BLaER1 treated with 17β-estradiol and CSF1 and Interleukin-3, amounts not matched to agents 10 nM and 100 nM (cell line): ENCODE measurements around the gene CYB5B.

Experiments used
- H3K27ac ChIP-seq, 11 experiments: shearing (Covaris generic); formaldehyde crosslinking; 2 replicates each; pipeline ENCODE4 v1.8.1; 2022
- H3K27me3 ChIP-seq, 11 experiments: shearing (Covaris generic); formaldehyde crosslinking; 2 replicates each; pipeline ENCODE4 v1.8.1; 2022
- H3K36me3 ChIP-seq, 11 experiments: shearing (Covaris generic); formaldehyde crosslinking; 2 replicates each; pipeline ENCODE4 v1.8.1; 2022
- H3K4me1 ChIP-seq, 10 experiments: shearing (Covaris generic); formaldehyde crosslinking; 2 replicates each; pipeline ENCODE4 v1.8.1; 2022
- H3K4me2 ChIP-seq, 11 experiments: shearing (Covaris generic); formaldehyde crosslinking; 2 replicates each; pipeline ENCODE4 v1.8.1; 2022
- H3K4me3 ChIP-seq, 10 experiments: shearing (Covaris generic); formaldehyde crosslinking; 2 replicates each; pipeline ENCODE4 v1.8.1; 2022
- H3K9ac ChIP-seq, 11 experiments: shearing (Covaris generic); formaldehyde crosslinking; 2 replicates each; pipeline ENCODE4 v1.8.1; 2022
- H3K9me3 ChIP-seq, 11 experiments: shearing (Covaris generic); formaldehyde crosslinking; replicated peaks in 1 of 11; 2 replicates each; pipeline ENCODE4 v1.8.1; 2022
- H4K20me1 ChIP-seq, 11 experiments: shearing (Covaris generic); formaldehyde crosslinking; 2 replicates each; pipeline ENCODE4 v1.8.1; 2022
- Cebpa-rat ChIP-seq, 11 experiments: shearing (Covaris generic); IDR thresholded peaks; 2 replicates each; pipeline ENCODE4 v1.8.1; 2022

The CYB5B gene

GRCh38 chr16:69424053-69424934 is at the start of gene CYB5B:
Gene CYB5B, plus strand, starts transcription at chr16:69424619. Its CDS starts 65 bp downstream, at chr16:69424684.
- H3K4me2 ChIP-seq, result peak within 1 kb of the TSS; percentile 73 to 96 (median 79)
- peaks cover 20 to 34% (median 28%) of the 10 kb centered on the region in 11 experiments for H3K9me3 ChIP-seq
- peak within 1 kb of the TSS; percentile 73 to 86 (median 77) for H3K4me3 ChIP-seq
- TF ChIP-seq Cebpa-rat (IDR thresholded peaks at IDR 0.05), result no peak
- H4K20me1 ChIP-seq, result peaks cover 0 to 4% (median 0%) of the 10 kb centered on the region in 11 experiments; a peak in 6 of 22 replicates
- peak within 1 kb of the TSS; percentile 76 to 91 (median 83); a peak in 21 of 22 replicates for H3K27ac ChIP-seq
- H3K27me3 ChIP-seq, result no peaks in the 10 kb centered on the region
- H3K4me1 ChIP-seq, result peaks cover 10 to 29% (median 19%) of the 10 kb centered on the region in 10 experiments; a peak in 17 of 20 replicates
- peak within 1 kb of the TSS; percentile 81 to 91 (median 85) for H3K9ac ChIP-seq
- peaks cover 26 to 34% (median 29%) of the 10 kb centered on the region in 11 experiments for H3K36me3 ChIP-seq

- H3K4me1 ChIP-seq, result peaks cover 29 to 66% (median 51%) of the 10 kb centered on the region in 10 experiments
- peaks cover 0 to 20% (median 7%) of the 10 kb centered on the region in 11 experiments; a peak in 10 of 22 replicates for H4K20me1 ChIP-seq
- no peaks in the 10 kb centered on the region for H3K27me3 ChIP-seq
- H3K9me3 ChIP-seq, result peaks cover 0 to 31% (median 24%) of the 10 kb centered on the region in 11 experiments; a peak in 17 of 22 replicates
- H3K4me3 ChIP-seq, result no peak overlapping the region
- H3K27ac ChIP-seq, result 0 out of 22 replicates have a peak overlapping the region, but pooled peaks of 1 of the 11 experiments have one; percentile 1
- H3K9ac ChIP-seq, result no peak overlapping the region
- no peak overlapping the region for H3K4me2 ChIP-seq
- no peak for TF ChIP-seq Cebpa-rat (IDR thresholded peaks at IDR 0.05)
- peaks cover 75 to 98% (median 85%) of the 10 kb centered on the region in 11 experiments for H3K36me3 ChIP-seq
Observed at GRCh38 chr16:69376393-69377059, 47.9 kb upstream of the CYB5B start.

- peaks cover 74 to 100% (median 93%) of the 10 kb centered on the region in 11 experiments for H3K36me3 ChIP-seq
- no peaks in the 10 kb centered on the region for H3K27me3 ChIP-seq
- H3K4me3 ChIP-seq, result no peak overlapping the region
- H3K4me2 ChIP-seq, result no peak overlapping the region
- peaks cover 0 to 31% (median 24%) of the 10 kb centered on the region in 11 experiments; a peak in 17 of 22 replicates for H3K9me3 ChIP-seq
- H3K4me1 ChIP-seq, result peaks cover 37 to 66% (median 50%) of the 10 kb centered on the region in 10 experiments
- no peak overlapping the region for H3K9ac ChIP-seq
- H3K27ac ChIP-seq, result peak overlapping the region in 4 of 11 experiments; percentile 4 to 44 (median 24); a peak in 3 of 22 replicates
- no peak for TF ChIP-seq Cebpa-rat (IDR thresholded peaks at IDR 0.05)
- peaks cover 0 to 23% (median 9%) of the 10 kb centered on the region in 11 experiments; a peak in 11 of 22 replicates for H4K20me1 ChIP-seq
Observed at GRCh38 chr16:69378036-69378435, 46.4 kb upstream of the CYB5B start.

- peak overlapping the region in 1 of 11 experiments; percentile 3; a peak in 1 of 22 replicates for H3K9ac ChIP-seq
- H3K9me3 ChIP-seq, result peaks cover 0 to 31% (median 24%) of the 10 kb centered on the region in 11 experiments; a peak in 17 of 22 replicates
- H3K4me3 ChIP-seq, result no peak overlapping the region
- H3K4me2 ChIP-seq, result peak overlapping the region in 4 of 11 experiments; percentile 12 to 31 (median 18); a peak in 4 of 22 replicates
- no peak for TF ChIP-seq Cebpa-rat (IDR thresholded peaks at IDR 0.05)
- peaks cover 0 to 27% (median 4%) of the 10 kb centered on the region in 11 experiments; a peak in 10 of 22 replicates for H4K20me1 ChIP-seq
- no peak overlapping the region for H3K27ac ChIP-seq
- H3K36me3 ChIP-seq, result peaks cover 74 to 100% (median 97%) of the 10 kb centered on the region in 11 experiments
- no peaks in the 10 kb centered on the region for H3K27me3 ChIP-seq
- H3K4me1 ChIP-seq, result peaks cover 37 to 66% (median 51%) of the 10 kb centered on the region in 10 experiments
Observed at GRCh38 chr16:69378760-69379159, 45.7 kb upstream of the CYB5B start.

- peak overlapping the region; percentile 77 to 93 (median 89); a peak in 21 of 22 replicates for H3K4me2 ChIP-seq
- peaks cover 0 to 18% (median 10%) of the 10 kb centered on the region in 11 experiments; a peak in 11 of 22 replicates for H3K9me3 ChIP-seq
- no peak for TF ChIP-seq Cebpa-rat (IDR thresholded peaks at IDR 0.05)
- no peaks in the 10 kb centered on the region for H3K27me3 ChIP-seq
- H3K4me1 ChIP-seq, result peaks cover 32 to 67% (median 50%) of the 10 kb centered on the region in 10 experiments
- H3K4me3 ChIP-seq, result peak overlapping the region in 1 of 10 experiments; percentile 15; a peak in 3 of 20 replicates
- peak overlapping the region in 8 of 11 experiments; percentile 15 to 58 (median 30); a peak in 10 of 22 replicates for H3K9ac ChIP-seq
- peaks cover 67 to 84% (median 81%) of the 10 kb centered on the region in 11 experiments for H3K36me3 ChIP-seq
- H3K27ac ChIP-seq, result peak overlapping the region in 9 of 11 experiments; percentile 19 to 79 (median 55); a peak in 14 of 22 replicates
- peaks cover 0 to 33% (median 0%) of the 10 kb centered on the region in 11 experiments; a peak in 9 of 22 replicates for H4K20me1 ChIP-seq
Observed at GRCh38 chr16:69381231-69381630, 43.2 kb upstream of the CYB5B start.

- Histone ChIP-seq H3K27ac (peak overlapping the region in 5 of 11 experiments; percentile 2 to 79 (median 55); a peak in 7 of 22 replicates), H4K20me1 (peaks cover 0 to 33% (median 0%) of the 10 kb centered on the region in 11 experiments; a peak in 9 of 22 replicates), H3K27me3 (no peaks in the 10 kb centered on the region), H3K4me3 (peak overlapping the region in 3 of 10 experiments; percentile 15 to 90 (median 39); a peak in 3 of 20 replicates), H3K9ac (no peak overlapping the region), H3K9me3 (peaks cover 0 to 8% (median 0%) of the 10 kb centered on the region in 11 experiments; a peak in 3 of 22 replicates), H3K36me3 (peaks cover 55 to 72% (median 69%) of the 10 kb centered on the region in 11 experiments), H3K4me2 (peak overlapping the region; percentile 77 to 93 (median 89)), H3K4me1 (peaks cover 32 to 71% (median 52%) of the 10 kb centered on the region in 10 experiments)
- no peak for TF ChIP-seq Cebpa-rat (IDR thresholded peaks at IDR 0.05)
Observed at GRCh38 chr16:69382421-69382820, 42.0 kb upstream of the CYB5B start.

GRCh38 chr16:69384974-69385373 is 39.4 kb upstream of the CYB5B start:
- H3K27me3 ChIP-seq, result no peaks in the 10 kb centered on the region
- H3K4me1 ChIP-seq, result peaks cover 32 to 55% (median 46%) of the 10 kb centered on the region in 10 experiments
- peak overlapping the region; percentile 87 to 98 (median 95) for H3K9ac ChIP-seq
- no peak for TF ChIP-seq Cebpa-rat (IDR thresholded peaks at IDR 0.05)
- peak overlapping the region; percentile 77 to 93 (median 89) for H3K4me2 ChIP-seq
- no peaks in the 10 kb centered on the region for H3K9me3 ChIP-seq
- peaks cover 30 to 46% (median 44%) of the 10 kb centered on the region in 11 experiments for H3K36me3 ChIP-seq
- peak overlapping the region; percentile 68 to 90 (median 80) for H3K4me3 ChIP-seq
- H3K27ac ChIP-seq, result peak overlapping the region; percentile 78 to 97 (median 94)
- peaks cover 0 to 32% (median 0%) of the 10 kb centered on the region in 11 experiments; a peak in 9 of 22 replicates for H4K20me1 ChIP-seq

- H4K20me1 ChIP-seq, result peaks cover 0 to 24% (median 0%) of the 10 kb centered on the region in 11 experiments; a peak in 7 of 22 replicates
- peak overlapping the region in 1 of 11 experiments; percentile 90; a peak in 2 of 22 replicates for H3K9ac ChIP-seq
- H3K36me3 ChIP-seq, result peaks cover 22 to 30% (median 28%) of the 10 kb centered on the region in 11 experiments
- H3K9me3 ChIP-seq, result no peaks in the 10 kb centered on the region
- no peaks in the 10 kb centered on the region for H3K27me3 ChIP-seq
- peak overlapping the region in 7 of 10 experiments; percentile 68 to 90 (median 82); a peak in 8 of 20 replicates for H3K4me3 ChIP-seq
- H3K27ac ChIP-seq, result peak overlapping the region in 3 of 11 experiments; percentile 91 to 97 (median 96); a peak in 5 of 22 replicates
- H3K4me2 ChIP-seq, result peak overlapping the region in 9 of 11 experiments; percentile 40 to 87 (median 49); a peak in 11 of 22 replicates
- TF ChIP-seq Cebpa-rat (IDR thresholded peaks at IDR 0.05), result no peak
- peaks cover 24 to 40% (median 32%) of the 10 kb centered on the region in 10 experiments for H3K4me1 ChIP-seq
Observed at GRCh38 chr16:69386596-69386995, 37.8 kb upstream of the CYB5B start.
